ENCODE measurements around the gene RANBP9. TPM values are rescaled to one million over a fixed set of nuclear protein-coding genes. Genes with fewer than 3 reads are reported as not detected.

The RANBP9 gene
- total and polyA plus RNA-seq, 2 of the 13 experiments (the other 11 are each of a cell fraction or from before 2014, with no cell fraction given): 26.6 to 30.6 TPM

GRCh38 chr6:13574149-13574570 lies 137.5 kb downstream of the RANBP9 start (continued):
- no peak for TF ChIP-seq RORA (CRISPR knock-in tag; IDR thresholded peaks at IDR 0.05)
- TF ChIP-seq CSRNP1 (CRISPR knock-in tag; IDR thresholded peaks at IDR 0.05): peak; percentile 15; the same call in 1 of the 2 replicates
- TF ChIP-seq ZSCAN20 (CRISPR knock-in tag; IDR thresholded peaks at IDR 0.05; ENCODE audit: borderline replicate concordance): no peak
- peak; percentile 19; the same call in 1 of the 2 replicates for TF ChIP-seq ZNF274 (CRISPR knock-in tag; IDR thresholded peaks at IDR 0.05)
- TF ChIP-seq SAP130 (CRISPR knock-in tag; IDR thresholded peaks at IDR 0.05; ENCODE audit: low read depth): peak; percentile 43; the same call in 1 of the 2 replicates
- no peak for TF ChIP-seq USF2 (IDR thresholded peaks at IDR 0.05; ENCODE audit: low read depth, low read length)
- no peak for TF ChIP-seq USF2 (CRISPR knock-in tag; IDR thresholded peaks at IDR 0.05; ENCODE audit: borderline replicate concordance)
- no peak for TF ChIP-seq TCF7 (IDR thresholded peaks at IDR 0.05; ENCODE audit: low read depth)
- TF ChIP-seq HOXA3 (CRISPR knock-in tag; IDR thresholded peaks at IDR 0.05): peak; percentile 48
- TF ChIP-seq ZSCAN25 (CRISPR knock-in tag; IDR thresholded peaks at IDR 0.05): peak; percentile 27; the same call in 1 of the 2 replicates
- peak; percentile 9 for TF ChIP-seq ZNF263 (CRISPR knock-in tag; IDR thresholded peaks at IDR 0.05)
- no peak for TF ChIP-seq ZHX2 (IDR thresholded peaks at IDR 0.05; ENCODE audit: low read depth)
- 0 out of 2 replicates have a peak, but pooled peaks have one; percentile 26 for TF ChIP-seq ZHX2 (CRISPR knock-in tag; IDR thresholded peaks at IDR 0.05; ENCODE audit: borderline replicate concordance)
- no peak for TF ChIP-seq SMAD9 (CRISPR knock-in tag; IDR thresholded peaks at IDR 0.05)
- no peak for TF ChIP-seq PITX1 (CRISPR knock-in tag; IDR thresholded peaks at IDR 0.05)
- peak; percentile 34 for TF ChIP-seq XRCC5 (optimal IDR thresholded peaks at IDR 0.05; ENCODE audit: low read length)
- TF ChIP-seq CEBPZ (IDR thresholded peaks at IDR 0.05; ENCODE audit: low read length): no peak
